Psoas muscle (tissue), 8 donors: Measurements from ENCODE around the gene LMF2. TPM values are rescaled to one million over a fixed set of nuclear protein-coding genes. Genes with fewer than 3 reads are reported as not detected.
"Not testable (repeated sequence)": the region's sequence is repeated elsewhere in the genome, so short reads cannot be mapped to it uniquely, and the experiment has no call there.

Source experiments
- ATAC-seq, 4 donors: fragments of 200-7000 bp; cut with Tn5 transposase; one replicate each; pipeline ENCODE4 v1.9.1; 2020; ENCODE audit warnings: moderate library complexity in 3 of 4, mild to moderate bottlenecking in 2 of 4
- DNase-seq, 2 donors: peaks; one replicate each; pipeline ENCODE4 v3.0.0-alpha.2; 2020
- H3K27ac ChIP-seq: fragments of 200-600 bp; one replicate; pipeline ENCODE4 v1.8.0; 2022
- H3K27me3 ChIP-seq, 3 donors: fragments of 200-600 bp in 1 of 3; one replicate each; pipeline versions ENCODE4 v1.6.1 to v1.8.0; 2013 to 2022; ENCODE audit warnings: low read length in 2 of 3, mild to moderate bottlenecking in 2 of 3, moderate library complexity in 1 of 3; ENCODE audit not compliant: insufficient read depth in 3 of 3
- H3K36me3 ChIP-seq, 2 donors: fragments of 200-600 bp in 1 of 2; one replicate each; pipeline versions ENCODE4 v1.6.1 to v1.8.0; 2013 to 2022; ENCODE audit warnings: low read depth in 1 of 2, mild to moderate bottlenecking in 1 of 2, moderate library complexity in 1 of 2; ENCODE audit not compliant: insufficient read depth in 1 of 2
- H3K4me1 ChIP-seq: fragments of 200-600 bp; one replicate; pipeline ENCODE4 v1.8.0; 2022
- H3K4me3 ChIP-seq: fragments of 200-600 bp; one replicate; pipeline ENCODE4 v1.8.0; 2022; ENCODE audit warnings: mild to moderate bottlenecking
- H3K9me3 ChIP-seq: fragments of 200-600 bp; one replicate; pipeline ENCODE4 v1.8.0; 2022
- WGBS, 3 donors: extraction: QIAGEN DNeasy Blood & Tissue Kit; methylation state at CpG; one replicate each; pipeline versions ENCODE4 v1.1.6 to v1.1.7; 2013; 5-methylcytosine and 5-hydroxymethylcytosine counted together
- intact Hi-C, 2 donors: fragments of 100-400 bp; cut with DNase I; formaldehyde crosslinking; loops; one replicate each; pipeline versions ENCODE4 v1.11.0 to v1.14.2; 2022
- polyA plus RNA-seq, 3 donors: library from polyadenylated mRNA; stranded (reverse); fragments of 200-250 nt; gene quantifications; one replicate each; pipeline ENCODE4 v1.2.3, GENCODE V29; 2013
- total RNA-seq, 4 donors: library from RNA; stranded (reverse); fragmentation: NEBNext Ultra II Directional in 2 of 4; extraction: Animal tissue kit (Norgen Biotek cat#: 25700) in 2 of 4; gene quantifications; one replicate each; pipeline versions ENCODE4 v1.2.1 to v1.2.4, GENCODE V29; 2021 to 2023
- TF ChIP-seq, protein P1 (sequence below): fragments of 200-600 bp; IDR thresholded peaks from one replicate; pipeline ENCODE4 v1.8.0; 2022; ENCODE audit warnings: antibody characterized with exemption
- donor health status: healthy with polysubstance abuse.
- donor health status: DM: no; HTN: no; CAD: no; lungs with moderate emphysema.
- donor health status: Bipolar disorder and iron deficiency.
- donor health status: healthy.
- donor health status: DM: yes; HTN: yes; CAD: no.
- donor health status: DM: no; HTN: no; CAD: no.
- donor health status: DM: no; HTN: no; CAD: no.
- donor health status: DM: yes; HTN: yes; CAD: no.

LMF2 gene
- total and polyA plus RNA-seq, 7 donors = 14.9 to 24.1 (median 17.2) TPM

- ATAC-seq = no peak
- DNase-seq = no peak
- Histone ChIP-seq H3K27ac (no peak overlapping the region), H3K4me3 (no peak overlapping the region), H3K36me3 (peaks cover 8 to 71% of the 10 kb centered on the region in 2 donors), H3K4me1 (peaks cover 11% of the 10 kb centered on the region), H3K9me3 (no peaks in the 10 kb centered on the region), H3K27me3 (no peaks in the 10 kb centered on the region)
- TF ChIP-seq, protein P1, sequence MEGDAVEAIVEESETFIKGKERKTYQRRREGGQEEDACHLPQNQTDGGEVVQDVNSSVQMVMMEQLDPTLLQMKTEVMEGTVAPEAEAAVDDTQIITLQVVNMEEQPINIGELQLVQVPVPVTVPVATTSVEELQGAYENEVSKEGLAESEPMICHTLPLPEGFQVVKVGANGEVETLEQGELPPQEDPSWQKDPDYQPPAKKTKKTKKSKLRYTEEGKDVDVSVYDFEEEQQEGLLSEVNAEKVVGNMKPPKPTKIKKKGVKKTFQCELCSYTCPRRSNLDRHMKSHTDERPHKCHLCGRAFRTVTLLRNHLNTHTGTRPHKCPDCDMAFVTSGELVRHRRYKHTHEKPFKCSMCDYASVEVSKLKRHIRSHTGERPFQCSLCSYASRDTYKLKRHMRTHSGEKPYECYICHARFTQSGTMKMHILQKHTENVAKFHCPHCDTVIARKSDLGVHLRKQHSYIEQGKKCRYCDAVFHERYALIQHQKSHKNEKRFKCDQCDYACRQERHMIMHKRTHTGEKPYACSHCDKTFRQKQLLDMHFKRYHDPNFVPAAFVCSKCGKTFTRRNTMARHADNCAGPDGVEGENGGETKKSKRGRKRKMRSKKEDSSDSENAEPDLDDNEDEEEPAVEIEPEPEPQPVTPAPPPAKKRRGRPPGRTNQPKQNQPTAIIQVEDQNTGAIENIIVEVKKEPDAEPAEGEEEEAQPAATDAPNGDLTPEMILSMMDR = no peak
- intact Hi-C loops = no loop called here
- 93 to 95% (median 94%) methylated on average over 10 of the region's 10 CpGs for WGBS, 3 donors
Observed at GRCh38 chr22:50521710-50522109, 14.2 kb upstream of the LMF2 start.

- Histone ChIP-seq H3K4me1 (peaks cover 11% of the 10 kb centered on the region), H3K27ac (no peak overlapping the region), H3K27me3 (no peaks in the 10 kb centered on the region), H3K36me3 (peaks cover 8 to 75% of the 10 kb centered on the region in 2 donors), H3K9me3 (no peaks in the 10 kb centered on the region), H3K4me3 (no peak overlapping the region)
- TF ChIP-seq, protein P1 = no peak
- intact Hi-C loops = no loop called here
- DNase-seq = no peak
- ATAC-seq = no peak
- WGBS, 3 donors = 93 to 97% (median 95%) methylated on average over 13 of the region's 13 CpGs
Observed at GRCh38 chr22:50520826-50521453, 13.4 kb upstream of the LMF2 start.

GRCh38 chr22:50520184-50520583 is 12.7 kb upstream of the LMF2 start:
- Histone ChIP-seq H3K4me1 (peaks cover 11% of the 10 kb centered on the region), H3K36me3 (peaks cover 8 to 76% of the 10 kb centered on the region in 2 donors)
- intact Hi-C loops, DNase-seq, H3K27me3 ChIP-seq, H3K4me3 ChIP-seq, H3K27ac ChIP-seq, ATAC-seq, H3K9me3 ChIP-seq: not testable (repeated sequence)
- WGBS, 3 donors = 97% methylated on average over 7 to 8 of the region's 8 CpGs

GRCh38 chr22:50519151-50519550 is 11.6 kb upstream of the LMF2 start:
- 90 to 95% (median 94%) methylated on average over 8 of the region's 8 CpGs for WGBS, 3 donors

GRCh38 chr22:50518606-50519005 is 11.1 kb upstream of the LMF2 start:
- H3K27me3 ChIP-seq = no peaks in the 10 kb centered on the region
- no peak overlapping the region for H3K4me3 ChIP-seq
- peaks cover 8 to 79% of the 10 kb centered on the region in 2 donors for H3K36me3 ChIP-seq
- no peak overlapping the region for H3K27ac ChIP-seq
- H3K9me3 ChIP-seq = no peaks in the 10 kb centered on the region
- H3K4me1 ChIP-seq = no peaks in the 10 kb centered on the region
- DNase-seq = no peak
- intact Hi-C loops = no loop called here
- TF ChIP-seq, protein P1 = no peak
- 91 to 93% (median 93%) methylated on average over 7 of the region's 7 CpGs for WGBS, 3 donors
- ATAC-seq = no peak

More at GRCh38 chr22:50519151-50519550, 11.6 kb upstream of the LMF2 start:
- DNase-seq (no peak), ATAC-seq (no peak)
- H3K4me3 ChIP-seq = no peak overlapping the region
- intact Hi-C loops = no loop called here
- peaks cover 8 to 83% of the 10 kb centered on the region in 2 donors for H3K36me3 ChIP-seq
- H3K4me1 ChIP-seq = peaks cover 4% of the 10 kb centered on the region
- no peaks in the 10 kb centered on the region for H3K9me3 ChIP-seq
- TF ChIP-seq, protein P1 = no peak
- no peak overlapping the region for H3K27ac ChIP-seq
- H3K27me3 ChIP-seq = no peaks in the 10 kb centered on the region
